LNCaP clone FGC (cell line): ENCODE data around the gene STRIP2.
"Not testable (repeated sequence)": the region's sequence is repeated elsewhere in the genome, so short reads cannot be mapped to it uniquely, and the experiment has no call there.

Experiments used
- DNase-seq: peaks from one replicate; pipeline ENCODE4 v3.0.0-alpha.2; 2011; ENCODE audit warnings: low read depth
- H3K4me3 ChIP-seq: 2 replicates; pipeline ENCODE4 v1.5.1; 2011; ENCODE audit warnings: mild to moderate bottlenecking, low read depth, low read length, control low read depth
- CTCF ChIP-seq: IDR thresholded peaks from 2 replicates; pipeline ENCODE4 v1.5.1; 2012; ENCODE audit warnings: mild to moderate bottlenecking; ENCODE audit not compliant: control insufficient read depth, insufficient read depth; ENCODE audit errors: extremely low read depth

The STRIP2 gene

DNA sequence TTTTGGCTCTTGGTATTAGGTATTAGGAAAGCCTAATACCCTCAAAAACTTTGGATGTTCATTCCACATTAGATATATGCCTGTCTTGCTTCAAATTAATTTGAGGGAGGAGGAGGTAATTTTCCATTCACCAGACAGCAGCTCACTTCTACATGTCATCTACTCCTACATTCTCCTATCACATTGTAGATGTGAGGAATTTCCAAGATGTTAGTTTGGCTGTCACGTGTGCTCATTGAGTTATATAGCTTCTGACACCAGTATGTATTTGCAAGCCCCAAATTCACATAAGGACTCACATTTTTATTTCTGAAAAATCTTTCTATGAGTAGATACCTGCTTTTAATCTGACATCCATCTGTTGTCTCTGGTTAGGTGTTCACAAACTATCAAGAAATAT, 45.6 kb downstream of the STRIP2 start:
- no peak overlapping the region for H3K4me3 ChIP-seq
- DNase-seq = no peak
- TF ChIP-seq CTCF = no peak

DNA sequence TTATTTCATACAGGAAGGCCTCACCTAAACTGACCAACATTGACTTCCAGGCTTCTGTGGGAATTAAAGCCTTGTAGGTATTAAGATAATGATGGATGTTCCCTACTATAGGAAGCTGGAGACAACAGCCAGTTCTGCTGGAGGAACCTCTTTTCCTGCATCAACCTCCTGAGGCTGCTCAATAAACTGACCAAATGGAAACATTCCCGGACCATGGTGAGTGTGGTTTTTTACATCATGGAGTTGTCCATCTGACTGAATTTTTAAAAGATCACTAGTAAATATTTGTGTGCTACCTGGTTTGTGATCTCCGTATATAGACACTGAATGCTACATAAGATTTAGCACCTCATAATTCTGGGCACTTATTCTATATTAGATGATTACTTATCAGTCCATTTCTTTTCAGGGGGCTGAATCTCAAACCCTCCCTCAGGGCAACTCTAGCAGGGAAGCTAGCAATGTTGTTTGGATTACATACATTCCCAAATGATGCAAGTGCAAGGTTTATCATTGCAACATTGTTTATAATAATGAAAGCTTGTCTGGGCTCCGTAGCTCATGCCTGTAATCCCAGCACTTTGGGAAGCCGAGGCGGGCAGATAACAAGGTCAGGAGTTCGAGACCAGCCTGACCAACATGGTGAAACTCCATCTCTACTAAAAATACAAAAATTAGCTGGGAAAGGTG, 46.6 kb downstream of the STRIP2 start:
- DNase-seq = no peak
- TF ChIP-seq CTCF = no peak
- no peak overlapping the region for H3K4me3 ChIP-seq

DNA sequence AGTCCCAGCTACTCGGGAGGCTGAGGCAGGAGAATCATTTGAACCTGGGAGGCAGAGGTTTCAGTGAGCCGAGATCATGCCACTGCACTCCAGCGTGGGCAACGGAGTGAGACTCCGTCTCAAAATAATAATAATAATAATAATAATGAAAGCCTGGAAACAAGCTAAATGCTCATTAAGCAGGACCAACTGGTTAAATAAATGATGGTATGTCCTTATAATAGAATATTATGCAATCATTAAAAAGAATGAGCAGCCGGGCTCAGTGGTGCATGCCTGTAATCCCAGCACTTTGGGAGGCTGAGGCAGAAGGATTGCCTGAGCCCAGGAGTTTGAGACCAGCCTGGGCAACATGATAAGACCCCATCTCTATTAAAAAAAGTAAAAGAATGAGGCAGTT, 47.1 kb downstream of the STRIP2 start:
- not testable (repeated sequence) for DNase-seq, H3K4me3 ChIP-seq

DNA sequence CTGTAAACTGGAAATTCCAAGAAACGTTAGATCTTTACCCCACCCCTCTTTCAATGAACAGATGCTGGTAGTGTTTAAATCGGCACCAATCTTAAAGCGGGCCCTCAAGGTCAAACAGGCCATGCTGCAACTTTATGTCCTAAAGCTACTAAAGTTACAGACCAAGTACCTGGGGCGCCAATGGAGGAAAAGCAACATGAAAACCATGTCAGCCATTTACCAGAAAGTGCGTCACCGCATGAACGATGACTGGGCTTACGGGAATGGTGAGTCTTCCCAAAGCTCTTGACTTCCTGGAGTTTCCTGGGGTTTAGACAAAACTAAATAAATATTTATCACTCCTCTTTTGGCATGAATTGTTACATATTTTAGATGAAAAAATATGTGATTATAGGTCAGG, 48.5 kb downstream of the STRIP2 start:
- TF ChIP-seq CTCF = no peak
- DNase-seq = no peak
- no peak overlapping the region for H3K4me3 ChIP-seq

DNA sequence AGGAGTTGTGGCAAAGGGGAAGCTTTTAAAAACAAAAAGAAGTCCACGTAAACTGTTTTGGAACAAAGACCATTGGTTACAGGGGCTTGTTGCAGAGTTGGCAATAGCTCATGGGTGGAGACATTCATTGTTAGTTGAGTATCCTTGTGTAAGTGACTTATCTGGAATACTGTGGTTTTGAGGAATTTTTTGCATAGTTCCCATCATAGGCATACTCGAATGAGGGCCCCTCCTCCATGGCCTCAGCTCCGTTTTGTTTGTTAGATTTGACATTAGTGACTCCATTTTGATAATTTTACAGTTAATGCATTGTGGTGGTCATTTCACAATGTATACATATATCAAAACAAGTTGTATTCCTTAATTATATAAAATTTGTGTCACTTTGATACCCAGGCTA, 55.3 kb downstream of the STRIP2 start:
- no peak for TF ChIP-seq CTCF
- DNase-seq = no peak
- H3K4me3 ChIP-seq = no peak overlapping the region

DNA sequence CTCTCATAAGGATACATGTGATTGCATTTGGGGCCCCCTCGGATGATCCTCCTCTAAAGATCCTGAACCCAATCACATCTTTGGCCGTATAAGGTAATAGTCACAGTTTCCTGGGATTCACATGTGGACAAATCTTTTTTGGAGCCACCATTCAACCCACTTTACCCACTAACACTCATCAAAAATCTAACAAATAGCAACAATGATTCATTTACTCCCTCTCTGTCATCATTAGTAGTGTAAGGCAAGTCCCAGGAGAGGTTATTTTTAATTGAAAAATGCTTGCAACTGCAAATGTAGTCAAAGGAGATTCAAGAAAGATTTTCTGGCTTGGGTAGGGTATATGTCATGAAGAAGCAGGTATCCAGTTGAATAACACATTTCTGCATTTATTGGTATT, 58.2 kb downstream of the STRIP2 start:
- no peak overlapping the region for H3K4me3 ChIP-seq
- TF ChIP-seq CTCF = no peak

DNA sequence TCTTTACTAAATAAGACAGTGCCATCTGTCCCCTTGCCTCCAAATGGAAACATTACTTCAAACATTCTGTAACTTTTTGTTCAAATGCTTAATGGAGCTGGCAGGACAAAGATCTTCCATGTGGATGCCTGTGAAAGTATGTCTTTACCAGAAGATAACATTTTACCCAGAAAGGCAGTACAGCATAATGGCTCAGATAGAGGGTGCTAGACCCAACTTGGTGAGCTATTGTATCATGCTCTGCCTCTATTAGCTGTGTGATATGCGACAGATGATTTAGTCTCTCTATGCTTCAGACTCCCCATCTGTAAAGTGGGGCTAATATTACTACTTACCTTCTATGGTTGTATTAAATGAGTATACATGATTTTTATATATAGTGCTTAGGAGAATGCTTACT, 59.3 kb downstream of the STRIP2 start:
- 0 out of 2 replicates have a peak, but pooled peaks have one; percentile 26 for TF ChIP-seq CTCF

More for the DNA sequence above, 58.2 kb downstream of the STRIP2 start:
- no peak for DNase-seq

GRCh38 chr7:129494041-129494440, 59.8 kb downstream of the STRIP2 start:
- no peak for DNase-seq
- TF ChIP-seq CTCF = no peak

More for the DNA sequence above, 59.3 kb downstream of the STRIP2 start:
- no peak for DNase-seq
- H3K4me3 ChIP-seq = no peak overlapping the region

More at GRCh38 chr7:129494041-129494440, 59.8 kb downstream of the STRIP2 start:
- no peak overlapping the region for H3K4me3 ChIP-seq
